Ishikawa (cell line): Measurements from ENCODE around the gene RHOF.

Experiments
- CEBPB ChIP-seq: IDR thresholded peaks from 2 replicates; pipeline ENCODE4 v1.6.1; 2012
- CREB1 ChIP-seq: IDR thresholded peaks from 2 replicates; pipeline ENCODE4 v1.6.1; 2012; ENCODE audit warnings: low read depth
- EGR1 ChIP-seq: IDR thresholded peaks from 2 replicates; pipeline ENCODE4 v1.6.1; 2012
- EP300 ChIP-seq: IDR thresholded peaks from 2 replicates; pipeline ENCODE4 v1.6.1; 2012; ENCODE audit warnings: borderline replicate concordance
- FOXM1 ChIP-seq: IDR thresholded peaks from 2 replicates; pipeline ENCODE4 v1.6.1; 2012; ENCODE audit warnings: low read depth, borderline replicate concordance
- NFIC ChIP-seq: IDR thresholded peaks from 2 replicates; pipeline ENCODE4 v1.6.1; 2012
- RAD21 ChIP-seq: IDR thresholded peaks from 2 replicates; pipeline ENCODE4 v1.6.1; 2012; ENCODE audit warnings: low read depth
- TAF1 ChIP-seq: IDR thresholded peaks from 2 replicates; pipeline ENCODE4 v1.6.1; 2012; ENCODE audit warnings: low read depth, mild to moderate bottlenecking
- TCF12 ChIP-seq: IDR thresholded peaks from 2 replicates; pipeline ENCODE4 v1.6.1; 2012; ENCODE audit warnings: low read depth
- TEAD4 ChIP-seq: IDR thresholded peaks from 2 replicates; pipeline ENCODE4 v1.6.1; 2012
- YY1 ChIP-seq: IDR thresholded peaks from 2 replicates; pipeline ENCODE4 v1.6.1; 2012; ENCODE audit warnings: low read depth
- ZBTB7A ChIP-seq: IDR thresholded peaks from 2 replicates; pipeline ENCODE4 v1.6.1; 2012; ENCODE audit warnings: low read depth
- TF ChIP-seq, protein P1 (sequence below): IDR thresholded peaks from 2 replicates; pipeline ENCODE4 v1.6.1; 2012; ENCODE audit warnings: low read depth, mild to moderate bottlenecking
- TF ChIP-seq, protein P2 (sequence below): IDR thresholded peaks from 2 replicates; pipeline ENCODE4 v1.6.1; 2012
- TF ChIP-seq, protein P3 (sequence below): IDR thresholded peaks from 2 replicates; pipeline ENCODE4 v1.6.1; 2012

Gene RHOF

DNA sequence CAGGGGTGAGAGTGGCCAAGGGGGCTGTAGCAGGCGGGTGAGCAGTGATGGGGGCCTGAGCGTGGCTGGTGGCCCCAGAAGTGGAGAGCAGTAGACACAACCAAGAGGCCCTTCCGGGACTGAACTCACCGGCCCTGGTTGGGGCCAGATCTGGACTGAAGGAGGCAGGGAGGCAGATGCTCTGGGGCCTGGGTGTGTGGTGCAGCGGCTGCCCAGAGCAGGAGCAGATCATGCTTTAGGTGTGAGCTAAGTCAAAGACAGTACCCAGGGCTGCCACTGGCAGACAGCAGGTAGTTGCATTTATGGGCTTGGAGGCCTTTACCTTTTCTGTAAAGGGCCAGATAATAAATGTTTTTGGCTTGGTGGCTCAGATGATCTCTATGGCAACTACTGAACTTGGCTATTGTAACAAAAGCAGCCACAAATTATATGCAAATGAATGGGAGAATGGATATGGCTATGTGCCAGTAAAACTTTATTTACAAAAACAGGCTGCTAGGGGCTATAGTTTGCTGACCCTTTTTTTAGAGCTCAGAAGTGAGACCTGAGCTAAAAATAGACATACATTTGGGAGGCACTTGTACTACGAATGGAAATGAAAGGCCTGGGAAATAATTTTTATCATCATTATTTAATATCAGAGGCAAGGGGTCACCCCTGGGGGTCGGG is 35.9 kb upstream of the RHOF start:
- TF ChIP-seq EP300, result no peak
- no peak for TF ChIP-seq CEBPB
- TF ChIP-seq, protein P1, sequence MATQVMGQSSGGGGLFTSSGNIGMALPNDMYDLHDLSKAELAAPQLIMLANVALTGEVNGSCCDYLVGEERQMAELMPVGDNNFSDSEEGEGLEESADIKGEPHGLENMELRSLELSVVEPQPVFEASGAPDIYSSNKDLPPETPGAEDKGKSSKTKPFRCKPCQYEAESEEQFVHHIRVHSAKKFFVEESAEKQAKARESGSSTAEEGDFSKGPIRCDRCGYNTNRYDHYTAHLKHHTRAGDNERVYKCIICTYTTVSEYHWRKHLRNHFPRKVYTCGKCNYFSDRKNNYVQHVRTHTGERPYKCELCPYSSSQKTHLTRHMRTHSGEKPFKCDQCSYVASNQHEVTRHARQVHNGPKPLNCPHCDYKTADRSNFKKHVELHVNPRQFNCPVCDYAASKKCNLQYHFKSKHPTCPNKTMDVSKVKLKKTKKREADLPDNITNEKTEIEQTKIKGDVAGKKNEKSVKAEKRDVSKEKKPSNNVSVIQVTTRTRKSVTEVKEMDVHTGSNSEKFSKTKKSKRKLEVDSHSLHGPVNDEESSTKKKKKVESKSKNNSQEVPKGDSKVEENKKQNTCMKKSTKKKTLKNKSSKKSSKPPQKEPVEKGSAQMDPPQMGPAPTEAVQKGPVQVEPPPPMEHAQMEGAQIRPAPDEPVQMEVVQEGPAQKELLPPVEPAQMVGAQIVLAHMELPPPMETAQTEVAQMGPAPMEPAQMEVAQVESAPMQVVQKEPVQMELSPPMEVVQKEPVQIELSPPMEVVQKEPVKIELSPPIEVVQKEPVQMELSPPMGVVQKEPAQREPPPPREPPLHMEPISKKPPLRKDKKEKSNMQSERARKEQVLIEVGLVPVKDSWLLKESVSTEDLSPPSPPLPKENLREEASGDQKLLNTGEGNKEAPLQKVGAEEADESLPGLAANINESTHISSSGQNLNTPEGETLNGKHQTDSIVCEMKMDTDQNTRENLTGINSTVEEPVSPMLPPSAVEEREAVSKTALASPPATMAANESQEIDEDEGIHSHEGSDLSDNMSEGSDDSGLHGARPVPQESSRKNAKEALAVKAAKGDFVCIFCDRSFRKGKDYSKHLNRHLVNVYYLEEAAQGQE, result no peak
- TF ChIP-seq, protein P2, sequence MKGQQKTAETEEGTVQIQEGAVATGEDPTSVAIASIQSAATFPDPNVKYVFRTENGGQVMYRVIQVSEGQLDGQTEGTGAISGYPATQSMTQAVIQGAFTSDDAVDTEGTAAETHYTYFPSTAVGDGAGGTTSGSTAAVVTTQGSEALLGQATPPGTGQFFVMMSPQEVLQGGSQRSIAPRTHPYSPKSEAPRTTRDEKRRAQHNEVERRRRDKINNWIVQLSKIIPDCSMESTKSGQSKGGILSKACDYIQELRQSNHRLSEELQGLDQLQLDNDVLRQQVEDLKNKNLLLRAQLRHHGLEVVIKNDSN, result no peak
- no peak for TF ChIP-seq TAF1
- TF ChIP-seq FOXM1, result no peak
- TF ChIP-seq, protein P3, sequence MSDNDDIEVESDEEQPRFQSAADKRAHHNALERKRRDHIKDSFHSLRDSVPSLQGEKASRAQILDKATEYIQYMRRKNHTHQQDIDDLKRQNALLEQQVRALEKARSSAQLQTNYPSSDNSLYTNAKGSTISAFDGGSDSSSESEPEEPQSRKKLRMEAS, result no peak
- no peak for TF ChIP-seq YY1
- no peak for TF ChIP-seq RAD21
- no peak for TF ChIP-seq ZBTB7A
- TF ChIP-seq NFIC, result no peak
- no peak for TF ChIP-seq EGR1
- TF ChIP-seq TEAD4, result no peak
- no peak for TF ChIP-seq CREB1
- no peak for TF ChIP-seq TCF12

DNA sequence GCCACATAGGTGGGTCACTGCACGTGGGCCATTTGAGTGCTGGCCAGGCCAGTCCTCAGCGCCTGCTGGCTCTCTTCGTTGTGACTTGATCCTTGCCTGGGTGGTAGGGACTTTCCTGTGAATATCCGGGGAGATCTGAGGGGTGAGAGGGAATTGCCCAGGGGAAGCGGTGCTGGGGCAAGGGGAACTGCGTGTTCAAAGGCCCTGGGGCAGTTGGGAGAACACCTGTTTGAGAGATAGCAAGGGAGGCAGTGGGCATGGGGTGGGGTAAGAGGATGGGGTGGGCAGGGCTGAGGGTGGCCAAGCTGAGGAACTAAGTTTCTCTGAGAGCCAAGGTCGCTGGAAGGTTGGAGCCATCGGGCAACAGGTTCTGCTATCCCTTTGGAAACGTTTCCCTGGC is 35.3 kb upstream of the RHOF start:
- TF ChIP-seq EGR1, result no peak
- TF ChIP-seq, protein P2, result no peak
- TF ChIP-seq, protein P1, result no peak
- TF ChIP-seq ZBTB7A, result no peak
- no peak for TF ChIP-seq NFIC

DNA sequence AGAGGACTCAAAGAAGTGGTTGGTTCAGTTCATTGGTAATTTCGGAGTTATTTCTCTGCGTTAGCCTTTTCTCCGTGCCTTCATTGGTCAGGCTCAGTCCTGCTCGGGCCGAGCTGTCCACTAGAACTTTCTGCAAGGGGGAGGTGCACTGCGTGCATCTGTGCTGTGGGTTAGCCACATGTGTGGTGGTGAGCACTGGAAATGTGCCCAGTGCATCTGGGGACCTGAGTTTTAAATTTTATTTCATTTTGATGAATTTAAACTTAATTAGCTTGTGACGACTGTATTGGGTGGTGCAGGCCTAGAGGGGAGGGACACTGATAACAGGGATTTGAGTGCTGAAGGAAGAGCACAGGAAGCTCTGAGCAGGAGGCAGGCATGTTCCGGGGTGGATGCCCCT is 34.8 kb upstream of the RHOF start:
- TF ChIP-seq, protein P1, result no peak
- no peak for TF ChIP-seq CREB1
- no peak for TF ChIP-seq ZBTB7A

DNA sequence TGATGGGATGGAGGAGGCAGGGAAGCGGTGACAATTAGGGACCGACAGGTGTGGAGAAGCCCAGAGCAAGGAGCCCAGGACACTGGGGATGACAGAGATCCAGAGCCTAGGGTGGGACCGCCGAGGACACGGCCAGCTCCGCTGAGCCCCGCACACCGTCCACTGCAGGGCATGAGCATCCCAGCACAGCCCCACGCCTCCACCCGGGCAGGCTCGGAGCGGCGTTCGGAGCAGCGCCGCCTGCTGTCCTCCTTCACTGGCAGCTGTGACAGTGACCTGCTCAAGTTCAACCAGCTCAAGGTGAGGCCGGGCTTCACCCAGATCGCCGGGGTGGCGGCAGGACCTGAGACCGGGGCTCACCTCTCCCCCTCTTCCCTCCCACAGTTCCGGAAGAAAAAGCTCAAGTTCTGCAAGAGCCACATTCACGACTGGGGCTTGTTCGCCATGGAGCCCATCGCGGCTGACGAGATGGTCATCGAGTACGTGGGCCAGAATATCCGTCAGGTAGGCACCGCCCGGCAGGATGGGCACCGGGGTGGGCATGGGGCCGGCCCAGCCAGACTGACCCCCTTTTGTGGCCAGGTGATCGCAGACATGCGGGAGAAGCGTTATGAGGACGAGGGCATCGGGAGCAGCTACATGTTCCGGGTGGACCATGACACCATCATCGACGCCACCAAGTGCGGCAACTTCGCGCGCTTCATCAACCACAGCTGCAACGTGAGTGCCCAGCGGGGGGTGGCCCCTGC is 34.0 kb upstream of the RHOF start:
- TF ChIP-seq ZBTB7A, result no peak
- TF ChIP-seq YY1, result no peak
- TF ChIP-seq, protein P3, result no peak
- TF ChIP-seq RAD21, result no peak
- TF ChIP-seq EP300, result no peak
- TF ChIP-seq TCF12, result no peak
- TF ChIP-seq, protein P1, result no peak
- TF ChIP-seq, protein P2, result no peak
